Right renal pelvis (tissue), 4 donors: ENCODE data around the gene APOL5. TPM values are rescaled to one million over a fixed set of nuclear protein-coding genes. Genes with fewer than 3 reads are reported as not detected.
"Not testable (repeated sequence)": the region's sequence is repeated elsewhere in the genome, so short reads cannot be mapped to it uniquely, and the experiment has no call there.

Experiments used
- DNase-seq, 4 donors: peaks; one replicate each; pipeline ENCODE4 v3.0.0-alpha.2; 2013; ENCODE audit warnings: low read depth in 4 of 4, low spot score in 3 of 4, missing footprints in 1 of 4
- polyA plus RNA-seq, 4 donors: library from polyadenylated mRNA; unstranded; fragments of 120-200 nt; gene quantifications; one replicate each; pipeline ENCODE4 v1.2.1, GENCODE V29; 2013; ENCODE audit not compliant: insufficient read length in 4 of 4

Gene APOL5, protein sequence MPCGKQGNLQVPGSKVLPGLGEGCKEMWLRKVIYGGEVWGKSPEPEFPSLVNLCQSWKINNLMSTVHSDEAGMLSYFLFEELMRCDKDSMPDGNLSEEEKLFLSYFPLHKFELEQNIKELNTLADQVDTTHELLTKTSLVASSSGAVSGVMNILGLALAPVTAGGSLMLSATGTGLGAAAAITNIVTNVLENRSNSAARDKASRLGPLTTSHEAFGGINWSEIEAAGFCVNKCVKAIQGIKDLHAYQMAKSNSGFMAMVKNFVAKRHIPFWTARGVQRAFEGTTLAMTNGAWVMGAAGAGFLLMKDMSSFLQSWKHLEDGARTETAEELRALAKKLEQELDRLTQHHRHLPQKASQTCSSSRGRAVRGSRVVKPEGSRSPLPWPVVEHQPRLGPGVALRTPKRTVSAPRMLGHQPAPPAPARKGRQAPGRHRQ
- polyA plus RNA-seq: not detected

DNA sequence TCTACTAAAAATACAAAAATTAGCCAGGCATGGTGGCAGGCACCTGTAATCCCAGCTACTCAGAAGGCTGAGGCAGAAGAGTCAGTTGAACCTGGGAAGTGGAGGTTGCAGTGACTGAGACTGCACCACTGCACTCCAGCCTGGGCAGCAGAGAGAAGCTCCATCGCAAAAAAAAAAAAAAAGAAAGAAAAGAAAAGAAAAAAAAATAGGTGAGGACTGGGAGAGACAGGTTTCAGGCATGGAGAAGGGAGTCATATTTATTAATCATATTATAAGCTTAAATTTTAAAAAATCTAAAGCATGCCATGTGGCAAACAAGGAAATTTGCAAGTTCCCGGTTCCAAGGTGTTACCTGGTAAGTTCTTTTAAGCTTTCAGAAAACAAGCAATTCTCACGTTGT, at the start of gene APOL5:
APOL5 (plus strand) TSS at position 301 of the 400 bp plus-strand sequence; CDS start at position 301, 0 bp downstream.
- no peak for DNase-seq

DNA sequence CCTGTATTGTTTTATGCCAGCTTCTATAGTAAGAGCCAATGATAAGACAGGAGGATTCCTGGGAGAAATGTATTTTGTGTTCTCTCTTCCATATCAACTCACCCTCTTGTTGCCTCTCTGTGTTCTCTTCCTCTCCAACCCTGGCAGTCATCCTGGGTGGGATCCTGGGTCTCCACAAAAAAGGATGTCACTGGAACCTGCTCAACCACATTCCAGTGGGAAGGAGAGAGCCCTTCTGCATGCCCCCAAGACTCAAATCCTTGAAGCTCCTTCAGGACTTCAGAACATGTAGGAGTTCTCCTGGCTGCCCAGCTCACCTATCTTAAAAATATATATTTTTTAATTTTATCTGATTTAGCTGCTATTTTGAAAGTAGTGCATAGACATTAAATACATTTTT, 43.3 kb upstream of the APOL5 start:
- no peak for DNase-seq

DNA sequence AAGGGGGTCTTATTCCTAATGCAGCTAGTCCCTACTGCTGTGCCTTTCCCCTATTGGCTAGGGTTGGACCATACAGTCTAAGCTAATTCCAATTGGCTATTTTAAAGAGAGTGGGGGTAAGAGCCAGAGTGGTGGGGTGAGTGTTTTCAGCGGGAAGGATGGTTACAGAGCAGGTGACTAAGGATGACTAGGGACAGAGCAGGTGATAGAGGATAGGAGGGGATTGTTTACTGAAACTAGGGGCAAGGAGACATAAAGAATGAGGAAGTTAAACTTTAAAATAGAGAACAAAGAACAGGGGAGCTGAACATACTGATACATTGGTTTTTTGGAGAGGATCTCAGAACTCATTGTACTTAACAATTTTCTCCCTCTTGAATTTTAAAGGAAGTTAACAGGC, 41.6 kb upstream of the APOL5 start:
- DNase-seq: not testable (repeated sequence)

DNA sequence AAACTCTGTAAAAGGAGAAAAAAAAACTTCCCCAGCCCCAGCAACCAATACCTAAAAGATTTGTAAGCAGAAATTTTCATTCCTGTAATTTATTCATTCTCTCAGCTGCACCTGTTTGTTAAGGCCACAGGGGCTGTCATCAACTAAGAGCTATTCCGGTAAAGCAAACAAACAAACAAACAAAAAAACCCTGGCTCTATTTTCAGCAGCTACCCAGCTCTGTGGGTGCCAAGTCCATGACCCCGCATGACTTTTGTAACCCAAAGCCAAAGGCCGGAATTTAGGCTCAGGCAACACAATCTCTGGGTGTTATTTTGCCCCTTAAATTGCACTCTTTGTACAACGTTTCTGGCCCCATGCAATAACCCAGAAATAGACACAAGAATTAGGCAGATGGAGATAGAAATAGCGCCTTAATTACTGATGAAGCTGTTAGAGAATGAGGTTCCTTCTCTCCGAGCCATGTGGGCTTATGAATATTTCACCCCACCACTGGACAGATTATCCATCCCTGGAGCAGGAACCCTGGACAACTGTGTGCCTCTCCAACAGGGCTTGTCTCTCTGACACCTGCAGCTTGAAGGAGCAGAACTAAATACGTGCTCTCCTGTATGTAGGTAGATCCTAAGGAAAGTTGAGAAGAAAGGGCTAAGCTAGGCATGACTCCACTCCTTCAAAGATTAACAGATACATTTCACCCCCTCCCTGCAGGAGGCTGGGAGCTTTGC, 40.0 kb upstream of the APOL5 start:
- no peak for DNase-seq

DNA sequence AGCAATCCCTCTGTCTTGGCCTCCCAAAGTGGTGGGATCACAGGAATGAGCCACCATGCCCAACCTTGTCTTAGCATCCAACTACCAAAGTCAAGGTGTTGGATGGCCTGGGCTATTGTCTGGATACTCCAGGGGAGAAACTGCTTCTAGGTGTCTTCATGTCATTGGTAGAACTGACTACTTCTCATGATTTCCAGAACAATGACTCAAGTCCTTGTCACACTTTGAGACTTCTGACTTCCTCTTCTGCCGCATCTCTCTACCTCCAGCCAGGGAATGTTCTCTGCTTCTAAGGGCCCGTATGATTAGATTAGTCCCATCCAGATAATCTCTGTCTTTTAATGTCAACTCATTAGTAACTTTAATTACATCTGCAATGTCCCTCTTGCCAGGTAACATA, 38.8 kb upstream of the APOL5 start:
- DNase-seq: no peak

DNA sequence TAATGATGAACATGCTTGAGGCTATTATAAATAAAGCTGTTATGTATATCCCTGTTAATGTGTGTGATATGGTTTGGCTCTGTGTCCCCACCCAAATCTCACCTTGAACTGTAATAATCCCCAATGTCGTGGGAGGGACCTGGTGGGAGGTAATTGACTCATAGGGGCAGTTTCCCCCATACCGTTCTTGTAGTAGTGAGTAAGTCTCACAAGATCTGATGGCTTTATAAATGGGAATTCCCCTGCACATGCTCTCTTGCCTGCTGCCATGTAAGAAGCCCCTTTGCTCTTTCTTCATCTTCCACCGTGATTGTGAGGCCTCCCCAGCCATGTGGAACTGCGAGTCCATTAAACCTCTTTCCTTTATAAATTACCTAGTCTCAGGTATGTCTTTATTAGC, 38.2 kb upstream of the APOL5 start:
- DNase-seq: not testable (repeated sequence)

DNA sequence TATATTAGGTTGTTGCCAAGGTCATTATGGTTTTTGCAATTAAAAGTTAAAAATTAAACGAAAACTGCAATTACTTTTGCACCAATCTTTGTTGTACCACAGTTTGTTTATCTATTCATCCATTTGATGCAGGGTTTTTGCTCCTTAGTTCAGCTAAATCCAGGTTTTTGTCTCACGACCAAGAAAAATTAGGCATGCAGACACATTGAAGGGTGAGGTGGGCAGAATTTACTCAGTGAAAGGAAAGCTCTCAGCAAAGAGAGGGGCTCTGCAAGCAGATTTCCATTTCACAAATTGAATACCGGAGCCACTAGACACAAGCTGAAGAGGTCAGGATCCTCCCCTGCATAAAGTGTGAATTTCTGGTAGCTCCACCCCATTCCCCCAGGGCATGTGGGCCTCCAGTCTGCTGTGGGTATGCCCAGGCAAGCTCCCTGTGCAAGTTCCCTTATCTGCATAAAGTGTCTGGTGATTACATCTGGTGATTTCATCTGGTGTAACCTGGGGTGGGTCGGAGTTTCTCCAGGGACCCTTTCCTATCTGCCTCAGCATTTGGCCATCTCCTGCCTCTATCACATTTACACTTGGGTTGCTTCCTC, 36.1 kb upstream of the APOL5 start:
- no peak for DNase-seq

DNA sequence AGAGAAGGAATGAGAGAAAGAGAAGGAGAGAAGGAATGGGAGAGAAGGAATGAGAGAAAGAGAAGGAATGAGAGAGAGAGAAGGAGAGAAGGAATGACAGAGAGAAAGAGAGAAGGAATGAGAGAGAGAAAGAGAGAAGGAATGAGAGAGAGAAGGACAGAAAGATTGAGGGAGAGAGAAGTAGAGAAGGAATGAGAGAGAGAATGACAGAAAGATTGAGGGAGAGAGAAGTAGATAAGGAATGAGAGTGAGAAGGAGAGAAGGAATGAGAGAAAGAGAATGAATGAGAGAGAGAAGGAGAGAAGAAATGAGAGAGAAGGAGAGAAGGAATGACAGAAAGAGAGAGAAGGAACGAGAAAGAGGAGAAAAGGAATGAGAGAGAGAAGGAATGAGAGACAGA, 34.1 kb upstream of the APOL5 start:
- no peak for DNase-seq

DNA sequence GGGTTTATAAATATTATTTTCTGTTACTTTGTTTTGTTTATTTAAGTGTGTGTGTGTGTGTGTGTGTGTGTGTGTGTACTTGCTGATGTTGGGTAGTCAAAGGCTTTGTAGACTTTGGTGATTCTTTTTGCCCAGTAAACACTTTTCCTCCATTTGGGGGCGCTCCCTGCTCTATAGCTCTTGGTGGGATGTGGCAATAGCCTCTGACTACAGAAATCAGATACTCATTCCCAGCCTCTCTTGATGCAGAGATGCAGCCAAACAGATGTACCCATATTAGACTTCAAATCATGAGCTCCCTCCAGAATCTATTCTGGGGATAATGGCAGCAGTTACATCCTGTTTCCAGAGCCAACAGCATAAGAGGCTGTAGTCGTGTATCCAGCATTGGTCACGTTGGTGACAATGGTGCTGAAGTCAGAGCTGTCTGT, 33.4 kb upstream of the APOL5 start:
- no peak for DNase-seq

DNA sequence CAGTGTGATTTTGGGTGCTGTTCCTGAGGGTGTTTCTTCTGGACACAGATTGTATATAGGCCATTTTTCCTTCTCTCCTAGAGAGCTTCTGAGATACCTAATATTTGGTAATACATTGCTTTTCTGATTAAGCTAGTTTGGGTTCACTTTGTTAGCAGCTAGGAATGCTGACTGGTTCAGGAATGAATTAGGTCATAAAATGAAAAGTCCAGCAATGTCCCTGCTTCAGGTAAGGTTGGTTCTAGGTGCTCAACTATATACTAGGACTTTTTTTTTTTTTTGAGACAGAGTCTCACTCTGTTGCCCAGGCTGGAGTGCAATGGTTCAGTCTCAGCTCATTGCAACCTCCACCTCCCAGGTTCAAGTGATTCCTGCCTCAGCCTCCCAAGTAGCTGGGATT, 32.9 kb upstream of the APOL5 start:
- no peak for DNase-seq

DNA sequence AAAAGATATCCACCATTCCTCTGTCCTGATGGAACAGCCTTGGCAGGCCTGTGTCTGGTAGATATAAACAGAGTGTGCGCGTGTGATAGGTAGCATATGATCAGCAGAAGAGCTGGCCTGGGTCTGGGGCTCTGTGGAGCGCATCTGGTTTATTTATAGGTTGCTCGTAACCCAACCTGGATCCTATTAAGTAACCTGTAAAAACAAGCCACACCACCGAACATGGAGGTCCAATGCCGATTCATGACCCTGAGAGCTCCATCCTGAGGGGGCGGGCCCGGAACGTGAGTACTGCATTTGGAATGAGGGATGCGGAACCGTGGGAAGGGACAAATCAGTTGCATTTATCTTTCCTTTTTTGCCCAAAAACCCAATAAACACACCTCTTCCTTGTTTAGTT, 31.9 kb upstream of the APOL5 start:
- DNase-seq: no peak

DNA sequence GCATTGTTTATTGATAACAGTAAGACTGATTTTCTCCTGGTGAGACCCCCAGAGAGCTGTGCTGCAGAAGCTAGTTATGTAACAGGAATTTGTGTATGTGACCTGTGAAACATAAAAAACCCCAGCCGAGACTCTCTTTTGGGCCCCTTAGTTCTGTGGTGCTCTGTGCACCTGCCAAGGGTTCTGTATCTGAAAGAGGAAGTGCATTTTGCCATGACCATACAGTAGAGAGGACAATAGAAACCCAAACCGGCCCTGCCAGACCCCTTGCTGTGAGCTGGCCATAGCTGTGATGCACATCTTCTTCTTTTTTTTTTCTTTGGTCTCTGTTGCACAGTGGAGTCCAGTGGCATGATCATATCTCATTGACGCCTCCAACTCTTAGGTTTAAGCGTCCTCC, 31.4 kb upstream of the APOL5 start:
- DNase-seq: no peak

DNA sequence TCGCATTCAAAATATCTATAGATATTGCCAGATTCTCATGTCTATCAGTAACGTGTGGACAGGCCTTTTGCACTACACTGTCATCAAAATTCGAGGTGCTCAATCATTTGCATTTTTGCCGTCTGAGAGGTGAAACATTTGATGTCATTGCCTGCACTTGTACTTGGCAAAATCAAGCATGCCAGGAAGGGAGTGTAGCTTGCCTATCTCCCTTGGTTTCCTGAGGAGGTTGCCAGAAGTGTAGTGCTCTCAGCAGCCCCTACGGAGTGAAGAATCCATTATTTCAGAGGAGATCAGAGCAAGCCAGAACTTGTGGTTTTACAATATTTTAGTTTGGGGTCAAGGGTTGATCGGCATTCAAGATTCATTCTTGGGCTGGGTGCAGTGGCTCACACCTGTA, 30.2 kb upstream of the APOL5 start:
- DNase-seq: no peak

DNA sequence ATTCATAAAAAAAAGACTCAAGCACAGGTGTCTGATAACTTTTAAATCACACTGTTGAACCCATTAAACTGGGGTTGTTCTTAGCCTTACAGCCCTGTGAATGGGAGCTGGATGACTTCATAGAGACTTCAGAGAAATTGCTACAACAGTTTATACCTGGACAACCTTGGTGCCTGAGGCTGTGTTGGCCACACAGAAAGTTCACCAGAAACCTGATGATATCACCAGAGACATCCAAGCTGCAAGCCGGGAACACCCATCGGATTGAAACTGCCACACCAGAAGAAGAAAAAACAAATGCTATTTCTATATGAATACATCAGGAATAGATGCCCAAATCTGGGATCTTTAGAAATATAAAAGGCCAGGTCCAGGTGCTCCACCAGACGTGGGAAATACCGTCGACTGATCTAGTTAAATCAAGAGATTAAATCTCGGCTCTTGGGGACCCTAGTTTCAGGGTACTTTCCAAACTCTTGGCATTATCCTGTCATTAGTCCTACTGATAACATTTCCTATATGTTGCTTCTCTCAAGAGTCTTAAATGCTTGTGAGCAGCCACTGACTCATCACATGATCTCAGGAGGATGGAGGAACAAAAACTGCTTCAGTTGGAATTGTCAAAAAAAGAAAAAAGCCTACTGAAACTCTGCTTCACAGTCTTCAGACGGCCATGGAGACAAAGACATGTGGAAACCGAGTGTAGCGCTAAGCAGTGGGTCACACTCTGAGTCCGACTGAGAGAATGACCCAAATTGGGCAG, 28.6 kb upstream of the APOL5 start:
- DNase-seq: no peak

DNA sequence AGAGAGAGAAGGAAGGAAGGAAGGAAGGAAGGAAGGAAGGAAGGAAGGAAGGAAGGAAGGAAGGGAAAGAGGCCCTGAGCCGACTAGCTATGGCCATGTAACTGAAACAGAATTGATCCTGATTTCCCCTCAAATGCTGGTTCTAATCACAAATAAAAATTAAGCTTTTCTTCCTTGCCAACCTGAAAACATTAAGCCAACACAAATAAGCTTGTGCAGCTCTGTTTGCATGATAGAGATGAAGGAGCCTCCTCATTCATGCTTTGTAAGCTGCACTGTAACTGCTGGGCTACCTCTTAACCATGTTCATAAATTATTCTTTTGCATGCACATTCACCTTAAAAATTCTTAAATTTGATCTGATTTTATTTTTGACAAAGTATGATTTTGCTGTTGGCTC, 27.7 kb upstream of the APOL5 start:
- DNase-seq: no peak

DNA sequence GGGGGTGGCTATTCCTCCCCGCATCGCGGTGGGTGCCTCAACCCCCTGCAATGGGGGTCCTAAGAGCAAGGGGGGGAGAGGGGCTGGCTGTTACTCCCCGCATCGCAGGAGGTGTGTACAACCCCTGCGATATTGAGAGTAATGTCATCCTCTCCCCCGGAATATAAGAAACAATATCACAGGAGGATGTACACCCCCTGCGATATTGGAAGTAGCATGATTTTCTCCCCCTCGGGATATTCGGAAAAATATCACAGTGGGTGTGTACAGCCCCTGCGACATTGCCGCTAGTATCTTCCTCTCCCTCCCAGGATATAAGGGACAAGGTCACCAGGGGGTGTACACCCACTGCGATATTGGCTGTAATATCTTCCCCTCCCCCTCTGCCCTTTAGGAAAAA, 22.5 kb upstream of the APOL5 start:
- DNase-seq: no peak

DNA sequence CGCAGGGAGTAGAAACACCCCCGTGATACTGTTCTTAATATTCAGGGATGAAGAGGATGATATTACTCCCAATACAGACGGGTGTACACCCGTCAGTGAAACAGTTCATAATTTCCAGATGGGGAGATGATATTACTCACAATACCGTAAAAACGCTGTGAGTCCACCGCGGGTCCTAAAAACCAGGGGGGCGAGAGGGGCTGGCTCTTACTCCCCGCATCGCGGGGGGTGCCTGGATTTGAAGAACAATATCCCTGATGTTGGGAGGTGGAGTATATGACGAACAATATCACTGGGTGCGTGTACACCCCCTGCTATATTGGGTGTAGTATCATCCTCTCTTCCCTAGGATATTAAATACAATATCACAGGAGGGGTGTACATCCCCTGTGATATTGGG, 20.5 kb upstream of the APOL5 start:
- no peak for DNase-seq

DNA sequence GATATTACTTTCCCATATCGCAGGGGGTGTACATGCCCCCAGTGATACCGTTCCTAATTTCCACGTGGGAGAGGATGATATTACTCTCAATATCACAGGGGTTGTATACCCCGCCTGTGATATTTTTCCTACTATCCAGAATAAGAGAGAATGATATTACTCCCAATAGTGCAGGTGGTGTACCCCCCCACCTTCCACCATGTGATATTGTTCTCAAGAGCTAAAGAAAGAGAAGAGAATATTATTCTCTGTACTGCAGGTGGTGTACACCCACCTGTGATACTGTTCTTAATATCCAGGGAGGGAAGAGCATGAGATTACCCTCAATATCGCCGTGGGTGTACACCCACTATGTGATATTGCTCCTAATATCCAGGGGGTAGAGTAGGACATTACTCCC, 17.8 kb upstream of the APOL5 start:
- DNase-seq: not testable (repeated sequence)

DNA sequence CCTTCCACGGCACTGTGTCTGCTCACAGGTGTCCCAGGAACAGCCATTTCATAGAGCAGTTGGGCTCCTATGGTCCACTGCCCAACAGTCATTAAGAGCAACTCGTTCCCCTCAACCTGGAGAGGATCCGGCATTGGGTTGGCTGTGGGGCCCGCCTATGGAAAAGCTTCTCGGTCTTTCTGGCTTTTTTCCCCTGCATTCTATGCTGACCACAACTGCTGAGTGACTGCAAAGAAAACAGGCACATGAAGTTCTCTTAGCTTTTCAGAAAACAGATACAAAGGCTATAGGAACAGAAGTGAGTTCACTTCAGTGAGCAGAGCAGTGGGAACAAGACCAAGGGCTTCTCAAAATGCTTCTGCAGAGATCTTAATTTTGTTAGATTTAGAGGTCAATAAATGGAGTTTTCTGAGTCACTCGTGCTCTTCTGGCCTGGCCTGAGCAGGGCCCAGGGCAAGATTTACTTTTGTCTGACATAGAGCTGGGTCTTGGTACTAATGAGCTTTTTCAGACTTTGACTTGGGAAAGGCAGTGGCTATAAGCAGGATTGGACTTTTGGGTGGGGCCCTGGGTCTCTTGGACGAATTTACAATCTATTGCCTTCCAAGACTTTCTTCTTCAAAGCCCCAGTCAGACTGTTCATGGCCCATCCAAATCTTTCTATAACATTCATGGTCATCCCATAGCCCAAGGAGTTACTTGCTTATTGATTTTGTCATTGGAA, 13.6 kb upstream of the APOL5 start:
- no peak for DNase-seq

DNA sequence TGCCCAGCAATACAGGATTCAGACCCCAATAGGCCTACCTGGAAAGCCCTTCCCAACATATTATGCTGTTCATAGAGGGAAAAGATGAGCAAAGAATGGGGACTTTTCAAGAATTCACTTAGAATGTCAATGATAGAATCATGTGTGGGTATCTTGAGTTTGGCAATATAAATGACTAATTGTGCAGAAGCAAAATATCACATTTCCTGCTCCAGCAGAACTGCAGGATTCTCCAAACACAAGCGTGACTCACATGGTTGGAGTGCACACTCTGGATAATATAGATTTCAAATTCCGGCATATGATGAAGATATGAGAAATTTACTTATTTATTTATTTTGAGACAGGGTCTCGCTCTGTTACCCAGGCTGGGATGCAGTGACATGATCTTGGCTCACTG, 12.5 kb upstream of the APOL5 start:
- DNase-seq: no peak
